Measurements from ENCODE around the gene MARCHF10.

Gene MARCHF10

GRCh38 chr17:62661337-62661736 is 146.8 kb downstream of the MARCHF10 start:
- DNase-seq (ENCODE audit: low read depth, low spot score), result no peak
- TF ChIP-seq YY1 (IDR thresholded peaks at IDR 0.05; ENCODE audit: insufficient read depth, insufficient read length), result no peak
- no peak for TF ChIP-seq ZNF274 (IDR thresholded peaks at IDR 0.05; ENCODE audit: low read depth, low read length)
- TF ChIP-seq SUZ12 (IDR thresholded peaks at IDR 0.05; ENCODE audit: extremely low read depth, insufficient read depth, insufficient read length), result no peak
- Histone ChIP-seq H3K9me3 (ENCODE audit: insufficient read depth, low read length) (peaks cover 11% of the 10 kb centered on the region; the same call in 1 of the 2 replicates), H3K27me3 (ENCODE audit: insufficient read depth, insufficient read length) (no peaks in the 10 kb centered on the region), H3K36me3 (ENCODE audit: insufficient read depth, insufficient read length, low read length) (peaks cover 31% of the 10 kb centered on the region), H3K9ac (ENCODE audit: insufficient read length, low read depth) (no peak overlapping the region), H3K4me1 (ENCODE audit: insufficient read depth, insufficient read length) (no peaks in the 10 kb centered on the region), H3K4me3 (ENCODE audit: insufficient read length, low read depth) (no peak overlapping the region)

GRCh38 chr17:62660629-62661118 is 147.4 kb downstream of the MARCHF10 start:
- peaks cover 11% of the 10 kb centered on the region; the same call in 1 of the 2 replicates for H3K9me3 ChIP-seq (ENCODE audit: insufficient read depth, low read length)
- no peaks in the 10 kb centered on the region for H3K4me1 ChIP-seq (ENCODE audit: insufficient read depth, insufficient read length)
- no peak overlapping the region for H3K4me3 ChIP-seq (ENCODE audit: insufficient read length, low read depth)
- H3K27me3 ChIP-seq (ENCODE audit: insufficient read depth, insufficient read length), result no peaks in the 10 kb centered on the region
- no peak for DNase-seq (ENCODE audit: low read depth, low spot score)
- TF ChIP-seq YY1 (IDR thresholded peaks at IDR 0.05; ENCODE audit: insufficient read depth, insufficient read length), result no peak
- TF ChIP-seq SUZ12 (IDR thresholded peaks at IDR 0.05; ENCODE audit: extremely low read depth, insufficient read depth, insufficient read length), result no peak
- no peak for TF ChIP-seq ZNF274 (IDR thresholded peaks at IDR 0.05; ENCODE audit: low read depth, low read length)
- H3K36me3 ChIP-seq (ENCODE audit: insufficient read depth, insufficient read length, low read length), result peaks cover 24% of the 10 kb centered on the region
- H3K9ac ChIP-seq (ENCODE audit: insufficient read length, low read depth), result no peak overlapping the region

GRCh38 chr17:62658136-62658920 is 149.8 kb downstream of the MARCHF10 start:
- Histone ChIP-seq H3K4me3 (ENCODE audit: insufficient read length, low read depth) (no peak overlapping the region), H3K27me3 (ENCODE audit: insufficient read depth, insufficient read length) (no peaks in the 10 kb centered on the region), H3K9me3 (ENCODE audit: insufficient read depth, low read length) (peaks cover 11% of the 10 kb centered on the region; the same call in 1 of the 2 replicates), H3K9ac (ENCODE audit: insufficient read length, low read depth) (no peak overlapping the region), H3K4me1 (ENCODE audit: insufficient read depth, insufficient read length) (peaks cover 11% of the 10 kb centered on the region), H3K36me3 (ENCODE audit: insufficient read depth, insufficient read length, low read length) (peaks cover 19% of the 10 kb centered on the region)
- no peak for TF ChIP-seq YY1 (IDR thresholded peaks at IDR 0.05; ENCODE audit: insufficient read depth, insufficient read length)
- no peak for TF ChIP-seq SUZ12 (IDR thresholded peaks at IDR 0.05; ENCODE audit: extremely low read depth, insufficient read depth, insufficient read length)
- TF ChIP-seq ZNF274 (IDR thresholded peaks at IDR 0.05; ENCODE audit: low read depth, low read length), result no peak
- no peak for DNase-seq (ENCODE audit: low read depth, low spot score)

- Histone ChIP-seq H3K4me1 (ENCODE audit: insufficient read depth, insufficient read length) (peaks cover 11% of the 10 kb centered on the region), H3K27me3 (ENCODE audit: insufficient read depth, insufficient read length) (no peaks in the 10 kb centered on the region), H3K4me3 (ENCODE audit: insufficient read length, low read depth) (no peak overlapping the region), H3K9ac (ENCODE audit: insufficient read length, low read depth) (no peak overlapping the region), H3K36me3 (ENCODE audit: insufficient read depth, insufficient read length, low read length) (peaks cover 19% of the 10 kb centered on the region), H3K9me3 (ENCODE audit: insufficient read depth, low read length) (peaks cover 11% of the 10 kb centered on the region; the same call in 1 of the 2 replicates)
- DNase-seq (ENCODE audit: low read depth, low spot score), result no peak
- no peak for TF ChIP-seq ZNF274 (IDR thresholded peaks at IDR 0.05; ENCODE audit: low read depth, low read length)
- TF ChIP-seq YY1 (IDR thresholded peaks at IDR 0.05; ENCODE audit: insufficient read depth, insufficient read length), result no peak
- TF ChIP-seq SUZ12 (IDR thresholded peaks at IDR 0.05; ENCODE audit: extremely low read depth, insufficient read depth, insufficient read length), result no peak
Observed at GRCh38 chr17:62657690-62658089, 150.4 kb downstream of the MARCHF10 start.

- H3K9me3 ChIP-seq (ENCODE audit: insufficient read depth, low read length), result peaks cover 11% of the 10 kb centered on the region; the same call in 1 of the 2 replicates
- peaks cover 19% of the 10 kb centered on the region for H3K36me3 ChIP-seq (ENCODE audit: insufficient read depth, insufficient read length, low read length)
- no peak overlapping the region for H3K4me3 ChIP-seq (ENCODE audit: insufficient read length, low read depth)
- no peak for DNase-seq (ENCODE audit: low read depth, low spot score)
- no peak for TF ChIP-seq SUZ12 (IDR thresholded peaks at IDR 0.05; ENCODE audit: extremely low read depth, insufficient read depth, insufficient read length)
- TF ChIP-seq ZNF274 (IDR thresholded peaks at IDR 0.05; ENCODE audit: low read depth, low read length), result no peak
- no peak for TF ChIP-seq YY1 (IDR thresholded peaks at IDR 0.05; ENCODE audit: insufficient read depth, insufficient read length)
- H3K9ac ChIP-seq (ENCODE audit: insufficient read length, low read depth), result no peak overlapping the region
- peaks cover 3% of the 10 kb centered on the region for H3K27me3 ChIP-seq (ENCODE audit: insufficient read depth, insufficient read length)
- peaks cover 11% of the 10 kb centered on the region for H3K4me1 ChIP-seq (ENCODE audit: insufficient read depth, insufficient read length)
Observed at GRCh38 chr17:62657145-62657665, 150.9 kb downstream of the MARCHF10 start.

GRCh38 chr17:62656446-62656845 is 151.7 kb downstream of the MARCHF10 start:
- TF ChIP-seq ZNF274 (IDR thresholded peaks at IDR 0.05; ENCODE audit: low read depth, low read length) (no peak), YY1 (IDR thresholded peaks at IDR 0.05; ENCODE audit: insufficient read depth, insufficient read length) (no peak), SUZ12 (IDR thresholded peaks at IDR 0.05; ENCODE audit: extremely low read depth, insufficient read depth, insufficient read length) (no peak)
- no peak for DNase-seq (ENCODE audit: low read depth, low spot score)
- Histone ChIP-seq H3K9me3 (ENCODE audit: insufficient read depth, low read length) (peaks cover 11% of the 10 kb centered on the region; the same call in 1 of the 2 replicates), H3K4me1 (ENCODE audit: insufficient read depth, insufficient read length) (peaks cover 11% of the 10 kb centered on the region), H3K9ac (ENCODE audit: insufficient read length, low read depth) (no peak overlapping the region), H3K27me3 (ENCODE audit: insufficient read depth, insufficient read length) (peaks cover 8% of the 10 kb centered on the region), H3K4me3 (ENCODE audit: insufficient read length, low read depth) (no peak overlapping the region), H3K36me3 (ENCODE audit: insufficient read depth, insufficient read length, low read length) (peaks cover 19% of the 10 kb centered on the region)

GRCh38 chr17:62655656-62656055 is 152.5 kb downstream of the MARCHF10 start:
- Histone ChIP-seq H3K36me3 (ENCODE audit: insufficient read depth, insufficient read length, low read length) (peaks cover 19% of the 10 kb centered on the region), H3K9ac (ENCODE audit: insufficient read length, low read depth) (no peak overlapping the region), H3K4me3 (ENCODE audit: insufficient read length, low read depth) (no peak overlapping the region), H3K4me1 (ENCODE audit: insufficient read depth, insufficient read length) (peaks cover 11% of the 10 kb centered on the region), H3K9me3 (ENCODE audit: insufficient read depth, low read length) (peaks cover 7% of the 10 kb centered on the region; the same call in 1 of the 2 replicates), H3K27me3 (ENCODE audit: insufficient read depth, insufficient read length) (peaks cover 8% of the 10 kb centered on the region)
- TF ChIP-seq YY1 (IDR thresholded peaks at IDR 0.05; ENCODE audit: insufficient read depth, insufficient read length) (no peak), ZNF274 (IDR thresholded peaks at IDR 0.05; ENCODE audit: low read depth, low read length) (no peak), SUZ12 (IDR thresholded peaks at IDR 0.05; ENCODE audit: extremely low read depth, insufficient read depth, insufficient read length) (no peak)
- DNase-seq (ENCODE audit: low read depth, low spot score), result no peak

Data from NT2/D1 (cell line).